ENCODE data around the gene PBX2. TPM values are rescaled to one million over a fixed set of nuclear protein-coding genes. Genes with fewer than 3 reads are reported as not detected.

PBX2 gene
- total and polyA plus RNA-seq, 11 donors, result 25.3 to 60.4 (median 39.7) TPM

GRCh38 chr6:32174416-32174815, 15.6 kb downstream of the PBX2 start:
- DNase-seq, result no peak

DNA sequence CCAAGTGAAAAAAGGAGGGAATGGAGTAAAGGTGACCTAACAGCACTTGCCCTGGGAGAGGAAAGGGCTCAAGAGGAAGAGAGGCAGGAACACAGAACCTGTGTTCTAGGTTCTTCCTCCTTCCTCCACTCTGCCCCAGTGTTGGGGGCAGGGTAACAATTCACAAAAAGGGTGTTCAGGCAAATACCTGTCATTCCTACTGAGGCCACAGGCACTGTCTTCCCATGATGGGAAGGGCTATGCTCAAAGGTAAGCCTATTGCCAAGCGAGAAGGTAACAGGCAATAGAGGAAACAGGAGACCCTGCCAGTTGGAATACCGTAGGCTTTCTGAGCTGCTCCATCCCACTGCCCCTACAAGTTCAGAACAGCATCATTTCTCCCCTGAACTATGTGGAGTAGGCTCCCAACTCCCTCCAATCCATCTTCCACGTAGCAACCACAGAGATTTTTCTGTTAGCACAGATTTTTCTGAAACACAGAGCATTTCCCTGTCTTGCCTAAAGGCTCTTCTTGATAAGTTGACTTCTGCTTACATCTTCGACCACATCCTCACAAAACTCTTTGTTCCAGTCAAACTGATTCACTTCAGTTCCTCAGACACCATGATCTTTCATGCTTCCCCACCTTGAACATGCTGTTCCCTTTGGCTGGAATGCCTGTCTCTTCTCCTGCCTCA, 16.8 kb downstream of the PBX2 start:
- no peak overlapping the region for H3K4me3 ChIP-seq
- 80 to 88% (median 84%) methylated on average over 4 of the region's 4 CpGs for WGBS, 4 donors
- no peak overlapping the region for H3K27ac ChIP-seq
- intact Hi-C loops (cut with DNase I), result loop anchor here in 2 of 10 donors (10.0 kb wide), 1 partner anchor 508 kb away; the partner anchor contains the start of genes C6orf47 (in 2 of the 2), CSNK2B (in 2 of the 2), GPANK1 (in 2 of the 2) and LY6G5B (in 2 of the 2)
- no peaks in the 10 kb centered on the region for H3K27me3 ChIP-seq
- peaks cover 5 to 39% (median 22%) of the 10 kb centered on the region in 12 donors for H3K4me1 ChIP-seq
- H3K36me3 ChIP-seq, result peaks cover 0 to 33% (median 31%) of the 10 kb centered on the region in 9 donors
- no peak for TF ChIP-seq POLR2A (IDR thresholded peaks at IDR 0.05)
- TF ChIP-seq, protein P1, sequence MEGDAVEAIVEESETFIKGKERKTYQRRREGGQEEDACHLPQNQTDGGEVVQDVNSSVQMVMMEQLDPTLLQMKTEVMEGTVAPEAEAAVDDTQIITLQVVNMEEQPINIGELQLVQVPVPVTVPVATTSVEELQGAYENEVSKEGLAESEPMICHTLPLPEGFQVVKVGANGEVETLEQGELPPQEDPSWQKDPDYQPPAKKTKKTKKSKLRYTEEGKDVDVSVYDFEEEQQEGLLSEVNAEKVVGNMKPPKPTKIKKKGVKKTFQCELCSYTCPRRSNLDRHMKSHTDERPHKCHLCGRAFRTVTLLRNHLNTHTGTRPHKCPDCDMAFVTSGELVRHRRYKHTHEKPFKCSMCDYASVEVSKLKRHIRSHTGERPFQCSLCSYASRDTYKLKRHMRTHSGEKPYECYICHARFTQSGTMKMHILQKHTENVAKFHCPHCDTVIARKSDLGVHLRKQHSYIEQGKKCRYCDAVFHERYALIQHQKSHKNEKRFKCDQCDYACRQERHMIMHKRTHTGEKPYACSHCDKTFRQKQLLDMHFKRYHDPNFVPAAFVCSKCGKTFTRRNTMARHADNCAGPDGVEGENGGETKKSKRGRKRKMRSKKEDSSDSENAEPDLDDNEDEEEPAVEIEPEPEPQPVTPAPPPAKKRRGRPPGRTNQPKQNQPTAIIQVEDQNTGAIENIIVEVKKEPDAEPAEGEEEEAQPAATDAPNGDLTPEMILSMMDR (IDR thresholded peaks at IDR 0.05), result no peak
- DNase-seq (no peak), ATAC-seq (no peak)
- H3K9me3 ChIP-seq, result no peaks in the 10 kb centered on the region

More at GRCh38 chr6:32174416-32174815, 15.6 kb downstream of the PBX2 start:
- Histone ChIP-seq H3K4me1 (peaks cover 5 to 48% (median 29%) of the 10 kb centered on the region in 12 donors), H3K27ac (no peak overlapping the region), H3K27me3 (no peaks in the 10 kb centered on the region), H3K36me3 (peaks cover 0 to 23% (median 19%) of the 10 kb centered on the region in 9 donors), H3K9me3 (no peaks in the 10 kb centered on the region), H3K4me3 (peak overlapping the region in 5 of 12 donors; percentile 81 to 98 (median 88))
- intact Hi-C loops (cut with DNase I), result loop anchor here in 2 of 10 donors (10.0 kb wide), 1 partner anchor 510 kb away; the partner anchor contains the start of genes C6orf47 (in 2 of the 2), CSNK2B (in 2 of the 2), GPANK1 (in 2 of the 2) and LY6G5B (in 2 of the 2)
- WGBS, 4 donors, result 82 to 90% (median 83%) methylated on average over 1 of the region's 1 CpG
- TF ChIP-seq POLR2A (IDR thresholded peaks at IDR 0.05), result no peak
- TF ChIP-seq, protein P1 (IDR thresholded peaks at IDR 0.05), result no peak
- ATAC-seq, result no peak

DNA sequence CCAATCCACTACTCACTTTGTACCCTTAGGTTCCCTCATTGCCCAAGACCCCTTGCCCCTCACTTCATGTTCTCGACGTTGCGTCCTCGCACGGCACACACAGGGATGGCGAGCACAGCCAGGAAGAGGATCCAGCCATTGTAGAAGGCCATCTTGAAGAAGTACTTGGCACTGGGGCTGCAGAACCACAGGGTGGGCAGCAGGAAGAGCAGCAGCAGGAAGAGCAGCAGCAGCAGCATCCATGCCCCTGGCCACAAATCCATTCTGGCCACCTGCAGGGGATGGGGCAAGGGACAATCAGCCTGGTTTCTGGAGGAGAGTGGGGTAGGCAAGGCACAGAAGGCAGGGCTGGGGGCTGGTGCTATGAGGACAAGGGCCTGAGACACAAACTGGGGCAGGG, 18.8 kb downstream of the PBX2 start:
- 91 to 96% (median 94%) methylated on average over 6 of the region's 6 CpGs for WGBS, 4 donors
- Histone ChIP-seq H3K9me3 (no peaks in the 10 kb centered on the region), H3K27ac (no peak overlapping the region), H3K4me1 (peaks cover 0 to 28% (median 12%) of the 10 kb centered on the region in 12 donors), H3K27me3 (no peaks in the 10 kb centered on the region), H3K4me3 (no peak overlapping the region), H3K36me3 (peaks cover 0 to 53% (median 49%) of the 10 kb centered on the region in 9 donors)
- no peak for DNase-seq
- intact Hi-C loops (cut with DNase I), result loop anchor here in 2 of 10 donors (10.0 kb wide), 1 partner anchor 506 kb away; the partner anchor contains the start of genes C6orf47 (in 2 of the 2), CSNK2B (in 2 of the 2), GPANK1 (in 2 of the 2) and LY6G5B (in 2 of the 2)
- ATAC-seq, result no peak
- TF ChIP-seq, protein P1 (IDR thresholded peaks at IDR 0.05), result no peak
- no peak for TF ChIP-seq POLR2A (IDR thresholded peaks at IDR 0.05)

GRCh38 chr6:32170294-32170693, 19.7 kb downstream of the PBX2 start:
- Histone ChIP-seq H3K4me3 (no peak overlapping the region), H3K27me3 (no peaks in the 10 kb centered on the region), H3K36me3 (peaks cover 0 to 60% (median 55%) of the 10 kb centered on the region in 9 donors), H3K9me3 (no peaks in the 10 kb centered on the region), H3K27ac (no peak overlapping the region), H3K4me1 (peaks cover 0 to 25% (median 9%) of the 10 kb centered on the region in 12 donors)
- TF ChIP-seq, protein P1 (IDR thresholded peaks at IDR 0.05), result no peak
- no peak for TF ChIP-seq POLR2A (IDR thresholded peaks at IDR 0.05)
- ATAC-seq, result no peak
- intact Hi-C loops (cut with DNase I), result loop anchor here in 2 of 10 donors (10.0 kb wide), 1 partner anchor 505 kb away; the partner anchor contains the start of genes C6orf47 (in 2 of the 2), CSNK2B (in 2 of the 2), GPANK1 (in 2 of the 2) and LY6G5B (in 2 of the 2)
- 92 to 96% (median 93%) methylated on average over 10 to 11 of the region's 11 CpGs for WGBS, 4 donors
- DNase-seq, result no peak

Data from heart left ventricle (tissue), 16 donors.